Fibroblast of skin of left quadriceps (primary cell): Measurements from ENCODE around the gene PKHD1.

Experiments used
- DNase-seq, 2 experiments: peaks; one replicate each; pipeline ENCODE4 v3.0.0-alpha.2; 2013; ENCODE audit warnings: low read depth in 2 of 2

PKHD1 gene

DNA sequence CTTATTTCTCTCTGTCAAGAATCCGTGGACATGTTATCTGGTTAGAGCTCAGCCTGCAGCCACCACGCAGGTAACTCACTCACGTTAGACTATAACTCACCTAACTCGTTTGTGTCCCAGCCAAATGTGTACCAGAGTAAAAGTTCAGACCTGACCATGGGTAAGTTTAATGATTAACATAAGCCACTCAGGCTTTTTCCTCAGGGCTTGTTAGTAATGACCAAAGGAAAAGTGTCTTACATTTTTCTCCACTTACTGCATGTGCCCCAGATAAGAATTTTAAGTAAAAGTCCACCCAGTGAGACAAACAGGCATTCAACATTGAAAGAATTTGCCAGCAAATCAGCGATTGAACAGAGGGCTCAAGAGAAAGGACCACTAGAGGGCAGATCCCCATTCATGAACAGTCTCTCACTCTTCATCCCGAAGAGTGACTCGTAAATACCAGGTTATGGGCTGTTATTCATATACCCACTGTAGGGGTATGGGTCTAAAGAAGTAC lies at the start of gene PKHD1:
TSS of gene PKHD1 (minus strand) at position 116 of the 502 bp plus-strand sequence. CDS start 2,680 bp downstream, outside the sequence.
- no peak for DNase-seq

GRCh38 chr6:52136934-52137467 lies 49.6 kb upstream of the PKHD1 start:
- no peak for DNase-seq

- no peak for DNase-seq
Measured at GRCh38 chr6:52136055-52136454, 48.6 kb upstream of the PKHD1 start.

DNA sequence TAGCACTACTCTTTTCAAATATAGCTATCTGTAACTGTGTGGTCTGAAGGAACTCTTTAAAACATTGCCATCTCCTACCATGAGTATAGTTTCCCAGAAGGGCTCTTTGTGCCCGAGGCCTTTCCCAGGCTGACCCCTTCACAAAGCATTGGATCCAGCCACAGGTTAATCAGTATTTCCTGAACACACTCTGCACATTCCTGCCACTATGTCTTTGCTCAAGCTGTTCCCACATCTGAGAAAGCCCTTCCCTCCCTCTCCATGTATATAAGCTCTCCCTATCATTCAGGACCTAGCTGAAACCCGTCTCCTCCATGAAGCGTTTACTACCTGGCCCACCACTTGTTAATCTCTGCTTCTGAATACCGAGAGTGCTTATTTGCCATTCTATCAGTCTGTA lies 47.8 kb upstream of the PKHD1 start:
- no peak for DNase-seq

DNA sequence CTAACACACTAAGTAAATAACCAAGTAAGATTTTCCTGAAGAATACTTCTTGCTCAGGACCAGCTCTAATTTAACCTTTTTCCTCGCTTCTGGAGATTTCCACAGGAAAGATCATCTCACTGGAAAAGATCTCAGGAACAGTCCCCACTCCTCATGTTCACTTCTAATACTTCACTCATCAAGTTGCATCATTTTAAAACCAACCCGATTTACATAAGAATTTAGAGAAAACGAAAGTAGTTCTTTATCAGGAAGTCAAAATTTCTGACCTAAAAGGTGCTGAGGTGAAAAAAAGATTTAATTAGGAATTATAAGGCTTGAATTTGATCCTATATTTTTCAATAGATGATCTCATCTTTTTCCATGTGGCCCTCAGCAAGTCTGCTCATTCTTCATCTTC lies 46.6 kb upstream of the PKHD1 start:
- DNase-seq: no peak

- no peak for DNase-seq
Measured at GRCh38 chr6:52133324-52133723, 45.9 kb upstream of the PKHD1 start.

DNA sequence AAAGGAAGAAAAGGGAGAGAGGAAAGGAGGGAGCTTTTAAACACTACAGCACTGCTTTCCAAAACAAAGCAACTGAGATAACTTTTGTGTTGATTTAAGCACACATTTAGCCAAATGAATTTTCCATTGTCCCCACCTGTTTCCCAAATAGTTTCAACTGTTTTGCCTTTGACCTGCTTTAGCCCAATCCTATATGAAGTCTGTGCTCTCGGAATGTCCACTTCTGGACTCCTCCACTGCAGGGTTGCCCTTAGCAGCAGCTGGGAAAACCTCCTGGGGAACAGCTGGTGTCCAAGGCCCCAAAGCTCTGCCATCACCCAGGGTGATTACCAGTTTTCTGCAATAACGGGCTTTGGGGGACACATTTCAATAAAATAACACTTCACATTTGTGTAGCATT lies 44.9 kb upstream of the PKHD1 start:
- no peak for DNase-seq

DNA sequence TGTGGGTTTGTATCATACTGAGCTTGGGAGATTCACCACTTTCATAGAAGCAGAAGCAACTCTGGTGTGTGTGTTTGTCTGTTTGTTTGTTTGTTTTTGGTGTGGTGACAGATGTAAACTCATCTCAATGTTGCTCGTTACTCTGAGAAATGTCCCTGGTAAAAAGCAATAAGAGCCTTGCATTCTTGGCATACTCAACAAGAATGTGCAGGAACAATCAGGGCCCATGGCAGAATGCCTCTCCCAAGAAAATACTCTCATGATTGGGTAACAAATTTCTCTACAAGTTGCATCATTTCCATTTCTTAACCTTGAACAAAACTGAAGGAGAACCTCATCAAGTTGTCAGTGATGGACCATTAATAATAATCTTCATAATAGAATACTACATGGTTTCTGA lies 43.0 kb upstream of the PKHD1 start:
- DNase-seq: no peak

DNA sequence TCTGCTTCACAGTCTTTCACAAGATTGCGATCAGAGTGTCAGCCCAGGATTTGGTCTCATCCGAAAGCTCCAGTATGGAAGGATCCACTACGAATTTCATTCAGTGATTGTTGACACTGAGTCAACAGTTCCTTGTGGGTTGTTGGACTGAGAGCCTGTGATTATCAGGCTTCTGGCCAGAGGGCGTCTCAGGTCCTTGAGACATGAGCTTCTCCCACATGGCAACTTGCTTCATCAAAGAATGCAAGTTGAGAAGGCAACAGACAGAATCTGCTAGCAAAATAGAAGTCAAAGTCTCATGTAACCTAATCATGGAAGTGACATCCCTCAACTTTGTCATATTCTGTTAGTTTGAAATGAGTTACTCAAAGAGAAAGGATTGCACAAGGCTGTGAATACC lies 40.5 kb upstream of the PKHD1 start:
- no peak for DNase-seq

DNA sequence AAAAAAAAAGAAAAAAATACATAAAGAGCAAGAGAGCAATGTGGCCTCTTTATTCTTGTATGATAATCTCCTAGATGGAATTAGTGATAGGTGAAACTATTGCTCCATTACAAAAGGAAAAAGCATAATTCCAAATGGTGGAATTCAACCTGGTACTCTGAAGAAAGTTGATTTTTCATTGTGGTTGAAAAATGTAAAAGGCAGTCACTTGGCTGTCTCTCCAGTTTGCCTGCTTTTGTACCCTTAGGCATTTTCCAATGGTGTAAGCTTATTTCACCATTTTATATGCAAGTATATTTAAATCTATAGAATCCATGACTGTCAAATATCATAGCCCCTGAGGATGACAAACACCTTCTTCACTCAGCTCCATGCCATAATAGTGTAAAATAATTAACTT lies 38.8 kb upstream of the PKHD1 start:
- no peak for DNase-seq

DNA sequence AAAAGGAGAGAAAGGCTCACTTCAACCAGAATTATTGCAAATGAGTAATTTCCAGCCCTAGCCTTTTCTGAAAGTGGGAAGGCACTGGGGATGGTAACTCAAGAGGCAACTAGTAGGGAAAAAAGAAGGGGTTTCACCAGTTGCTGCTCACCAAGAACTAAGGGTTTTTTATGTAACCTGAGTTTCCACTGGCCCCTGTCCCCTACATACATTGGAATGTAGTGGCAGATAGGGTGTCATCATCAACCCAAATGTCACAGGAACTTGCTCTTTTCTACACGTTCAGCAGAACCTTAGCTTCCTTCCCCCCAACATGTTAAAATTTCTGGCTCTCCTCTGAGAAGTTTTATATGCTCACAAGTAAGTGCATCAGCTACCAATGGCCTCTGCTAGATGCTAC lies 38.2 kb upstream of the PKHD1 start:
- no peak for DNase-seq

- no peak for DNase-seq
Measured at GRCh38 chr6:52125139-52125538, 37.7 kb upstream of the PKHD1 start.

- DNase-seq: no peak
Measured at GRCh38 chr6:52124126-52125121, 37.0 kb upstream of the PKHD1 start.

DNA sequence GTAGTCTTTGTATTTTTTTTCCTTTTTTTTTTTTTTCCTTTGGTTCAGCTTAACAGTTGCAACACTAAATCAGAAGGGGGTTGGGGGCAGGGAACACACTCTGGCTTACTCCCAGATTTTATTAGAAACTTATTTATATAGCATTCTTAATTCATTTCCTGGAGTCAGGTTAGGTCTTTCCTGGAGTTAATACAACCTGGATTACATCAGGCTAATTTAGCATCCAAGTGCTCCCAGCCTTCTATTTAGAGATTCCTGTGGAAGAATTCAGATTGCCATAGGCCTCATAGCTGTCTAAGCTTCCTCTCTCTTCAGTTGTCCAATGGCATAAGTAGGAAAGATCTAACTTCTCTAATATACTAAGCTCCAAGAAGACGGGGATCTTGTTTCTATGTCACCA lies 35.8 kb upstream of the PKHD1 start:
- no peak for DNase-seq

GRCh38 chr6:52117352-52117751 lies 29.9 kb upstream of the PKHD1 start:
- DNase-seq: no peak

- DNase-seq: no peak
Measured at GRCh38 chr6:52116605-52116948, 29.2 kb upstream of the PKHD1 start.

GRCh38 chr6:52115891-52116604 lies 28.6 kb upstream of the PKHD1 start:
- no peak for DNase-seq

DNA sequence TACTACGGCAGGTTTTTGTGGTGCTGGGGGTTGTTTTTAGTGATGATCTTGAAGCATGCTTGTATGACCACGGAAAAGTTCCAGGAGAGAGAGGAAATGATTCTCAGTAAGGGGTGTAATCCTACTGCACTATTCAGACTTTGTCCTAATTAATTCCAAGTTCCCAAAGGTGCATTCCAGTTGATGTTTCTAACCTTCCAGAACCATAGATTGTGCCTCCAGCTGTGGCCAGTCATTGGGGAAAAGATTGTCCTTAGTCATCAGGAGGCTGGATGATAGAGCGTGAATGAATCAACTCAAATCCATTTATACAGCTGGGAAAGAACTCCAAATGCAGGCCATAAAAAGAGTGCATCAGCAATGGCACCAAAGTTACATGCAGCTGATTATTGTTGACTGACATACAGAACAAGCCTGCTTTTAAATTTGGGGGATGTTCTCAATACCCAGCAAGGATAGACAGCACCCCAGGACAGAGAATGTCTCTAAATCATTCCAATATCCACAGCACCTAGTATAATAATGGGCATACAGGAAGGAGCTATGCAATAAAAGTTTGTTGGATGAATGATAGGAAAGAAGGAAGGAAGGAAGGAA lies 27.8 kb upstream of the PKHD1 start:
- DNase-seq: no peak

GRCh38 chr6:52109171-52109571 lies 21.8 kb upstream of the PKHD1 start:
- DNase-seq: no peak

DNA sequence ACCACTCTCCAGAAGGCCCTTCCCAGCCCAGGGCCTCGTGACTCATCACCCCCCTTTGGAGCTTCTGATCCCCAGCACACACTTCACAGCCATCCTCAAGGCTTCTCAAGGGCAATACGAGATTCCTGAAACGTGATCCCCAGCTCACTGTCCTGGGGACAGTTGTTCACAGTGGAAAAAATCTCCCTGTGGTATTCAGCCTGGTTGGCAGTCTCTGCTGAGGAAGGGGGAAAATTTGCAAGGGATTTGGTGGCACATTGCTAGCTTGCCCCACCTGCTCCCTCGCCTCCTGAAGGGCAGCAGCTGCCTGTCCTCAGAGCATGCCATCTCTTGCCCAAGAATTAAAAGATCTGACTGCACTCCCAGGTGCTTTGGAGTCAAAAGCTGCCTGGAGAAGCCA lies 20.7 kb upstream of the PKHD1 start:
- DNase-seq: no peak

- no peak for DNase-seq
Measured at GRCh38 chr6:52106994-52107393, 19.6 kb upstream of the PKHD1 start.

DNA sequence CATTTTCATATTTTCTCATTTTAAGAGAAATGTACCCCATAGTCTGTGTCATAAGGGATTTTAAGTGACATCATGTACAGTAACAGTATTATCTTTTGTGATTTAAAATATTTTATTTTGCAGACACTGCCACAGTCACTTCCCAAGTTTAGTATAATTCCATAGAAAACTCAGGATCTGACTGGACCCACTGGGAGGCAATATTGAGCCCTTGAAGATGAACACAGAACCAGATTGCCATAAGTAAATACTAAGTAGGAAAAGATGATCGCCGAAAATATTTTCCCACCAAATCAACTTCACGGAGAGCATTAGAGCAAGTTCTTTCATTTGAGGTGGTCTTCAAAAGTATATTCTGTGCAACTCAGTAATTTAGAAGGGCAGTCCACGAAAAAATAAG lies 17.6 kb upstream of the PKHD1 start:
- no peak for DNase-seq
